SK-N-SH treated with all-trans-retinoic acid at 6 μM for 48 hours (cell line): ENCODE data around the gene TAGLN2.

Experiments
- ATAC-seq: fragments of 200-7000 bp; cut with Tn5 transposase; 3 replicates; pipeline ENCODE4 v1.9.1; 2020; ENCODE audit warnings: mild to moderate bottlenecking, moderate library complexity
- BACH2 ChIP-seq: fragments of 250-450 bp; sonication (Bioruptor Pico); IDR thresholded peaks from 2 replicates; pipeline ENCODE4 v1.9.0; 2021; ENCODE audit warnings: mild to moderate bottlenecking, borderline replicate concordance
- CREB5 ChIP-seq: fragments of 250-450 bp; sonication (Bioruptor Pico); IDR thresholded peaks from 2 replicates; pipeline ENCODE4 v1.5.1; 2020; ENCODE audit warnings: low read depth, mild to moderate bottlenecking, moderate library complexity
- CSDC2 ChIP-seq: fragments of 250-450 bp; sonication (Bioruptor Pico); IDR thresholded peaks from 2 replicates; pipeline ENCODE4 v1.5.0; 2020; ENCODE audit warnings: mild to moderate bottlenecking, moderate library complexity
- CSRNP3 ChIP-seq: fragments of 250-450 bp; sonication (Bioruptor Pico); IDR thresholded peaks from 2 replicates; pipeline ENCODE4 v1.5.1; 2021; ENCODE audit warnings: mild to moderate bottlenecking, moderate library complexity
- ESRRG ChIP-seq: fragments of 250-450 bp; sonication (Bioruptor Pico); IDR thresholded peaks from 2 replicates; pipeline ENCODE4 v1.6.1; 2021; ENCODE audit warnings: mild to moderate bottlenecking
- OSR1 ChIP-seq: fragments of 250-450 bp; sonication (Bioruptor Pico); IDR thresholded peaks from 2 replicates; pipeline ENCODE4 v1.8.0; 2022; ENCODE audit warnings: moderate library complexity, mild to moderate bottlenecking, inconsistent platforms
- PPARA ChIP-seq: fragments of 250-450 bp; sonication (Bioruptor Pico); IDR thresholded peaks from 2 replicates; pipeline ENCODE4 v1.5.0; 2020; ENCODE audit warnings: mild to moderate bottlenecking, borderline replicate concordance
- SNAI2 ChIP-seq: fragments of 250-450 bp; sonication (Bioruptor Pico); IDR thresholded peaks from 2 replicates; pipeline ENCODE4 v1.5.0; 2020; ENCODE audit warnings: mild to moderate bottlenecking, moderate library complexity
- TCF4 ChIP-seq: fragments of 250-450 bp; sonication (Bioruptor Pico); IDR thresholded peaks from 2 replicates; pipeline ENCODE4 v1.8.0; 2021; ENCODE audit warnings: mild to moderate bottlenecking, moderate library complexity, borderline replicate concordance
- TOX ChIP-seq: fragments of 250-450 bp; sonication (Bioruptor Pico); IDR thresholded peaks from 2 replicates; pipeline ENCODE4 v1.8.0; 2021; ENCODE audit warnings: mild to moderate bottlenecking, moderate library complexity, borderline replicate concordance
- ZFP3 ChIP-seq: fragments of 250-450 bp; sonication (Bioruptor Pico); IDR thresholded peaks from 2 replicates; pipeline ENCODE4 v1.5.0; 2020; ENCODE audit warnings: mild to moderate bottlenecking, moderate library complexity
- ZFP30 ChIP-seq: fragments of 450-650 bp; formaldehyde crosslinking; IDR thresholded peaks from 2 replicates; pipeline ENCODE4 v1.5.0; 2022; ENCODE audit warnings: mild to moderate bottlenecking, moderate library complexity
- ZNF565 ChIP-seq: fragments of 450-650 bp; formaldehyde crosslinking; conservative IDR thresholded peaks from 2 replicates; pipeline ENCODE4 v1.5.0; 2020; ENCODE audit warnings: low read depth, mild to moderate bottlenecking, moderate library complexity
- ZNF8 ChIP-seq: fragments of 450-650 bp; formaldehyde crosslinking; IDR thresholded peaks from 2 replicates; pipeline ENCODE4 v1.5.0; 2020; ENCODE audit warnings: mild to moderate bottlenecking, moderate library complexity
- TF ChIP-seq, protein P1 (sequence below): fragments of 250-450 bp; sonication (Bioruptor Pico); IDR thresholded peaks from 2 replicates; pipeline ENCODE4 v1.8.0; 2021; ENCODE audit warnings: low read depth, mild to moderate bottlenecking, moderate library complexity, borderline replicate concordance
- TF ChIP-seq, protein P2 (sequence below): fragments of 250-450 bp; sonication (Bioruptor Pico); IDR thresholded peaks from 2 replicates; pipeline ENCODE4 v1.5.0; 2020; ENCODE audit warnings: mild to moderate bottlenecking, moderate library complexity

Gene TAGLN2

GRCh38 chr1:159921251-159921650 lies 4.1 kb downstream of the TAGLN2 start:
- no peak for ATAC-seq
- TF ChIP-seq ZNF8 (no peak), PPARA (CRISPR knock-in tag) (no peak), TCF4 (no peak), CREB5 (no peak), SNAI2 (CRISPR knock-in tag) (no peak)
- TF ChIP-seq, all 23 proteins: peak for 0

GRCh38 chr1:159920651-159921050 lies 4.7 kb downstream of the TAGLN2 start:
- TF ChIP-seq ZNF565 (CRISPR knock-in tag) (no peak), ESRRG (CRISPR knock-in tag) (no peak), CSDC2 (no peak), ZFP30 (CRISPR knock-in tag) (no peak), CSRNP3 (CRISPR knock-in tag) (no peak), SNAI2 (CRISPR knock-in tag) (no peak), TOX (CRISPR knock-in tag) (no peak)
- TF ChIP-seq, protein P1, sequence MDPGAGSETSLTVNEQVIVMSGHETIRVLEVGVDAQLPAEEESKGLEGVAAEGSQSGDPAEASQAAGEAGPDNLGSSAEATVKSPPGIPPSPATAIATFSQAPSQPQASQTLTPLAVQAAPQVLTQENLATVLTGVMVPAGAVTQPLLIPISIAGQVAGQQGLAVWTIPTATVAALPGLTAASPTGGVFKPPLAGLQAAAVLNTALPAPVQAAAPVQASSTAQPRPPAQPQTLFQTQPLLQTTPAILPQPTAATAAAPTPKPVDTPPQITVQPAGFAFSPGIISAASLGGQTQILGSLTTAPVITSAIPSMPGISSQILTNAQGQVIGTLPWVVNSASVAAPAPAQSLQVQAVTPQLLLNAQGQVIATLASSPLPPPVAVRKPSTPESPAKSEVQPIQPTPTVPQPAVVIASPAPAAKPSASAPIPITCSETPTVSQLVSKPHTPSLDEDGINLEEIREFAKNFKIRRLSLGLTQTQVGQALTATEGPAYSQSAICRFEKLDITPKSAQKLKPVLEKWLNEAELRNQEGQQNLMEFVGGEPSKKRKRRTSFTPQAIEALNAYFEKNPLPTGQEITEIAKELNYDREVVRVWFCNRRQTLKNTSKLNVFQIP (CRISPR knock-in tag), result no peak

GRCh38 chr1:159920202-159920601 lies 5.1 kb downstream of the TAGLN2 start:
- no peak for ATAC-seq
- TF ChIP-seq ZFP3 (CRISPR knock-in tag), result no peak
- TF ChIP-seq TCF4, result no peak
- TF ChIP-seq OSR1 (CRISPR knock-in tag), result no peak
- TF ChIP-seq ZFP30 (CRISPR knock-in tag), result no peak
- TF ChIP-seq ZNF565 (CRISPR knock-in tag), result no peak

More at GRCh38 chr1:159920651-159921050, 4.7 kb downstream of the TAGLN2 start:
- no peak for ATAC-seq

DNA sequence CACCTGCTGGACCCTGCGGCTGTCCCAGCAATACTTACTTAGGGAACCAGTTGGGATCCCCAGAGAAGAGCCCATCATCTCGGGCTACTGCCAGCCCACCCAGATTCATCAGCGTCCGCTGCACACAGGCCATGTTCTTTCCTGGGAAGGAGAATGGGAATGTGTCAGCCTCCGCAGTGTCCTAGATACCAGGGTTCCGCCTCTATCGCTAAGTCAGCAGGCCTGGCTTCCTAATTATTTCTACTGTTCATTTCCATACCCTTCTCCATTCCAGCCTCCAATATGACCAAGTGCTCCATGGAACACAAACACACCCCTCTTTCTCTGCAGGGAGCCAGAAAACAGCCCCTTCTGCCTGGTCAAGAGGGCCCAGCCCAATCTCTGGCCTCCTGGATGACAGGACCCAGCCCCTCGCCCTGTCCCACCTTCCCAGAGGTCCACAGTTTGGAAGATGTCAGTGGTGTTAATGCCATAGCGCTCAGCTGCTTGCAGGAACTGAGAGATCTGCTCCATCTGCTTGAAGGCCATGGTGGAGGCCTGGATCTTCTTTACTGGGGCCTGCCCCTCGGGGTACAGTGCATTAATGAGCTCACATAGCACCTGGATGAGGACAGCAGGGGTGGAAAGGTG lies 6.0 kb downstream of the TAGLN2 start:
- no peak for ATAC-seq
- TF ChIP-seq BACH2 (CRISPR knock-in tag) (no peak), ZFP3 (CRISPR knock-in tag) (no peak)

DNA sequence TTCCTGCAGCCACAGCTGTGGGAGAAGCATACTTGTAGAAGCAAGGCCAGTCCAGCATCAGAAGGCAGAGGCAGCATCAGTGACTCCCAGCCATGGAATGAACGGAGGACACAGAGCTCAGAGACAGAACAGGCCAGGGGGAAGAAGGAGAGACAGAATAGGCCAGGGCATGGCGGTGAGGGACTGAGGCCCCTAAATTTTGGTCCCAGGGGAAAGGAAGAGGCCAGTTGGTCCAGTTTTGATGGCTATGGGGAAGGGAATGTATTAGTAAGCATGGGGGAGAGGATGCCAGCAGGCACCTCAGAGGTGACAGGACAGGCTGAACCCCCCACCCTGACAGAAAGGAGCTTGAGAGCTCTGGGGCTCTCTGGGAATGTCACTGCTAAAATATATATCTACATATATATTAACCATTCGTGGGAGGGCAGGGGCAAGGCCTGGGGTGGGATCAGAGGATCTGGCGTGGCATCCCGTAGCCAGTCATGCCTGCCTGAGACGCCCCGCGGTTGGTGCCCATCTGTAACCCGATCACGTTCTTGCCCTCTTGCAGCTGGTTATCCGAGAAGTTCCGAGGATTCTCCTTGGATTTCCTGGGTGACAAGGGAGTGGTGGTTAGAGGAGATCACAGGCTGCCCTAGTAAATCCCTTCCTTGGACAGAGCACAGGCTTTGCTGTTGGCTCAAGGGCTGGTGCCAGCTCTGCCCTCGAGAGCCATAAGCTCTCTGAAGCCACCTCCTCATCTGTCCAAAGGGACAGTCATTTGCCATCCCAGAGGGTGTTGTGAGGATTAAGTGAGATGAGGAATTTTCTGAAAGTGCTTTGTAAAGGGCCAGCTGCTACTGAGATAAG lies 6.7 kb downstream of the TAGLN2 start:
- ATAC-seq, result no peak
- TF ChIP-seq, protein P2, sequence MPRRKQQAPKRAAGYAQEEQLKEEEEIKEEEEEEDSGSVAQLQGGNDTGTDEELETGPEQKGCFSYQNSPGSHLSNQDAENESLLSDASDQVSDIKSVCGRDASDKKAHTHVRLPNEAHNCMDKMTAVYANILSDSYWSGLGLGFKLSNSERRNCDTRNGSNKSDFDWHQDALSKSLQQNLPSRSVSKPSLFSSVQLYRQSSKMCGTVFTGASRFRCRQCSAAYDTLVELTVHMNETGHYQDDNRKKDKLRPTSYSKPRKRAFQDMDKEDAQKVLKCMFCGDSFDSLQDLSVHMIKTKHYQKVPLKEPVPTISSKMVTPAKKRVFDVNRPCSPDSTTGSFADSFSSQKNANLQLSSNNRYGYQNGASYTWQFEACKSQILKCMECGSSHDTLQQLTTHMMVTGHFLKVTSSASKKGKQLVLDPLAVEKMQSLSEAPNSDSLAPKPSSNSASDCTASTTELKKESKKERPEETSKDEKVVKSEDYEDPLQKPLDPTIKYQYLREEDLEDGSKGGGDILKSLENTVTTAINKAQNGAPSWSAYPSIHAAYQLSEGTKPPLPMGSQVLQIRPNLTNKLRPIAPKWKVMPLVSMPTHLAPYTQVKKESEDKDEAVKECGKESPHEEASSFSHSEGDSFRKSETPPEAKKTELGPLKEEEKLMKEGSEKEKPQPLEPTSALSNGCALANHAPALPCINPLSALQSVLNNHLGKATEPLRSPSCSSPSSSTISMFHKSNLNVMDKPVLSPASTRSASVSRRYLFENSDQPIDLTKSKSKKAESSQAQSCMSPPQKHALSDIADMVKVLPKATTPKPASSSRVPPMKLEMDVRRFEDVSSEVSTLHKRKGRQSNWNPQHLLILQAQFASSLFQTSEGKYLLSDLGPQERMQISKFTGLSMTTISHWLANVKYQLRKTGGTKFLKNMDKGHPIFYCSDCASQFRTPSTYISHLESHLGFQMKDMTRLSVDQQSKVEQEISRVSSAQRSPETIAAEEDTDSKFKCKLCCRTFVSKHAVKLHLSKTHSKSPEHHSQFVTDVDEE (CRISPR knock-in tag), result no peak
- TF ChIP-seq CSDC2 (no peak), ZFP30 (CRISPR knock-in tag) (no peak)
